ENCODE data around the gene CCDC33.

Gene CCDC33

DNA sequence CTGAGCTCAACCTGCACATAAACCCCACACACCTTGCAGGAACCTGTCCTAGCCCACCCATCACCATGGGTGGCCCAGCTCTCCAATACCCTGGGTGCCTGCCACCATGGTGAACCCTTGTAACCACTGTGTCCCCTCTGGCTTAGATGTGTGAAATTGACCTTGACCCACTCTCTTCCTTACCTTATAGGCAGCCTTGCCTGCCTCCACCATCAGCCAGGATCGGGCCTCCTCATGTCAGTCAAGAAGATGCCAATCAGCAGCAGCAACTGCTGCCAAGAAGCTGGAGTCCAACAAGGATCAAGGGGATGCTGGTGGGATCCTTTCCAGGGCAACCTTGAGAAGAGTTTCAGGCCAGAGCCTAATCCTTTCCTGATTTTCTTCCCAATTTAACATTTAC, 140.1 kb downstream of the CCDC33 start:
- no peak overlapping the region for H3K4me3 ChIP-seq (ENCODE audit: control insufficient read depth, low read depth, low read length)
- DNase-seq (ENCODE audit: low read depth): no peak
- TF ChIP-seq CTCF (IDR thresholded peaks at IDR 0.05; ENCODE audit: control insufficient read depth, insufficient read depth, low read depth, low read length, missing control alignments): no peak

GRCh38 chr15:74376825-74377581, 140.9 kb downstream of the CCDC33 start:
- H3K4me3 ChIP-seq (ENCODE audit: control insufficient read depth, low read depth, low read length): no peak overlapping the region
- no peak for DNase-seq (ENCODE audit: low read depth)
- no peak for TF ChIP-seq CTCF (IDR thresholded peaks at IDR 0.05; ENCODE audit: control insufficient read depth, insufficient read depth, low read depth, low read length, missing control alignments)

GRCh38 chr15:74377831-74378766, 142.0 kb downstream of the CCDC33 start:
- H3K4me3 ChIP-seq (ENCODE audit: control insufficient read depth, low read depth, low read length): no peak overlapping the region
- no peak for DNase-seq (ENCODE audit: low read depth)
- no peak for TF ChIP-seq CTCF (IDR thresholded peaks at IDR 0.05; ENCODE audit: control insufficient read depth, insufficient read depth, low read depth, low read length, missing control alignments)

DNA sequence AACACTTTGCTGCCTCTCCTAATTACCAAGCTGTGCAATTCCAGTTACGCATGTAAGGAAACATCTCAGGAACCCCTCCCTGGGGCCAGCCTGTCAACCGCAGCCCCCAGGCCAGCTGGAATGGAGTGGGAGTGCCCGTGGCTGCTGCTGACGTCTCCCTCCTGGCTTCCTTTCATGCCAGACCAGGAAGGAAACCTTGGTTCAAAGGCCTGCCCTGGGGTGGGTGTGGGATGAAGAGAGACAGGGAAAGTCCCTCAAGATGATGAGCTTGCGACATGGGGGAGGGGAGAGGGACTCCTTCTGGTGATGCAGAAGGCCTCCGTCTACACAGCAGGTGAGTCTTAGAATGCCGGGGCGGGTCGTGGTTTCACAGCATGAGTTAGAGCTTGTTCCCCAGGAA, 142.7 kb downstream of the CCDC33 start:
- no peak overlapping the region for H3K4me3 ChIP-seq (ENCODE audit: control insufficient read depth, low read depth, low read length)
- TF ChIP-seq CTCF (IDR thresholded peaks at IDR 0.05; ENCODE audit: control insufficient read depth, insufficient read depth, low read depth, low read length, missing control alignments): no peak
- no peak for DNase-seq (ENCODE audit: low read depth)

- TF ChIP-seq CTCF (IDR thresholded peaks at IDR 0.05; ENCODE audit: control insufficient read depth, insufficient read depth, low read depth, low read length, missing control alignments): no peak
- DNase-seq (ENCODE audit: low read depth): no peak
- H3K4me3 ChIP-seq (ENCODE audit: control insufficient read depth, low read depth, low read length): no peak overlapping the region
Measured at GRCh38 chr15:74380361-74381189, 144.4 kb downstream of the CCDC33 start.

DNA sequence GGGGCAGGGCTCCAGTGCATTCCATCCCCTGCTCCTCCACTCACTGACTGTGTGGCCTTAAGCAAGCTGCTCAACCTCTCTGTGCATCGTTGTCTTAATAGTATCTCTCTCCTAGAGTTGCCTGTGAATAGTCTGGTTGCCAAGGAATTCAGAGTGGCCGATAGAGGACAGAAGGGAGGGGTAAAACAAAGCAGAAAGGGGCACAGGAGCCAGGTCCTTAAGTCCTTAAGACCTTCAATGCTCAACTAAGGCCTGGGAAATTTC, 145.0 kb downstream of the CCDC33 start:
- DNase-seq (ENCODE audit: low read depth): no peak
- H3K4me3 ChIP-seq (ENCODE audit: control insufficient read depth, low read depth, low read length): no peak overlapping the region
- TF ChIP-seq CTCF (IDR thresholded peaks at IDR 0.05; ENCODE audit: control insufficient read depth, insufficient read depth, low read depth, low read length, missing control alignments): no peak
